MM.1S (cell line): ENCODE measurements around the gene MYBPC3.

Experiments
- DNase-seq: peaks from one replicate; pipeline ENCODE4 v3.0.0-alpha.2; 2015
- H2AFZ ChIP-seq: fragments of 300-600 bp; sonication (generic); 2 replicates; pipeline ENCODE4 v1.6.0; 2016; ENCODE audit warnings: antibody characterized with exemption, low read length
- H3F3A ChIP-seq: fragments of 300-600 bp; sonication (generic); 2 replicates; pipeline ENCODE4 v1.6.1; 2016; ENCODE audit warnings: mild to moderate bottlenecking, antibody characterized with exemption, low read length, moderate library complexity, mixed read lengths; ENCODE audit not compliant: insufficient read depth
- H3K27ac ChIP-seq: fragments of 300-600 bp; sonication (generic); 2 replicates; pipeline ENCODE4 v1.5.1; 2016; ENCODE audit warnings: mild to moderate bottlenecking, low read length
- H3K27me3 ChIP-seq: fragments of 300-600 bp; sonication (generic); replicated peaks from 2 replicates; pipeline ENCODE4 v1.6.0; 2016; ENCODE audit warnings: low read length; ENCODE audit not compliant: insufficient read depth
- H3K36me3 ChIP-seq: fragments of 300-600 bp; sonication (generic); replicated peaks from 2 replicates; pipeline ENCODE4 v1.6.1; 2016; ENCODE audit warnings: mild to moderate bottlenecking, low read length, mixed read lengths; ENCODE audit not compliant: insufficient read depth
- H3K4me1 ChIP-seq: fragments of 300-600 bp; sonication (generic); 2 replicates; pipeline ENCODE4 v1.6.1; 2016; ENCODE audit warnings: low read length, mixed read lengths
- H3K4me2 ChIP-seq: fragments of 300-600 bp; sonication (generic); 2 replicates; pipeline ENCODE4 v1.6.0; 2016; ENCODE audit warnings: low read depth, low read length
- H3K4me3 ChIP-seq: fragments of 300-600 bp; sonication (generic); 2 replicates; pipeline ENCODE4 v1.5.1; 2016; ENCODE audit warnings: low read length, mixed read lengths
- H3K79me2 ChIP-seq: fragments of 300-600 bp; sonication (generic); 2 replicates; pipeline ENCODE4 v1.6.1; 2016; ENCODE audit warnings: mixed run types, low read length, mixed read lengths
- H3K9ac ChIP-seq: fragments of 300-600 bp; sonication (generic); 2 replicates; pipeline ENCODE4 v1.6.1; 2016; ENCODE audit warnings: low read length, mixed read lengths
- H3K9me2 ChIP-seq: fragments of 300-600 bp; sonication (generic); replicated peaks from 2 replicates; pipeline ENCODE4 v1.6.1; 2016; ENCODE audit warnings: mild to moderate bottlenecking, low read length, mixed read lengths; ENCODE audit not compliant: insufficient read depth
- H3K9me3 ChIP-seq: fragments of 300-600 bp; sonication (generic); replicated peaks from 2 replicates; pipeline ENCODE4 v1.6.1; 2016; ENCODE audit warnings: mild to moderate bottlenecking, low read length, mixed read lengths; ENCODE audit not compliant: insufficient read depth
- H4K20me1 ChIP-seq: fragments of 300-600 bp; sonication (generic); 2 replicates; pipeline ENCODE4 v1.6.1; 2016; ENCODE audit warnings: mild to moderate bottlenecking, low read length, moderate library complexity, mixed read lengths; ENCODE audit not compliant: insufficient read depth
- EZH2 ChIP-seq: fragments of 300-600 bp; sonication (generic); optimal IDR thresholded peaks from 2 replicates; pipeline ENCODE3; 2017; ENCODE audit warnings: low read depth, mild to moderate bottlenecking, antibody characterized with exemption, low read length, mixed read lengths
- EZH2phosphoT487 ChIP-seq: fragments of 300-600 bp; sonication (generic); IDR thresholded peaks from 2 replicates; pipeline ENCODE4 v1.6.1; 2018; ENCODE audit warnings: antibody characterized with exemption, low read length
- TF ChIP-seq, protein P1 (sequence below): fragments of 300-600 bp; sonication (generic); IDR thresholded peaks from 2 replicates; pipeline ENCODE4 v1.5.1; 2016; ENCODE audit warnings: antibody characterized with exemption, low read length, mixed read lengths

The MYBPC3 gene

DNA sequence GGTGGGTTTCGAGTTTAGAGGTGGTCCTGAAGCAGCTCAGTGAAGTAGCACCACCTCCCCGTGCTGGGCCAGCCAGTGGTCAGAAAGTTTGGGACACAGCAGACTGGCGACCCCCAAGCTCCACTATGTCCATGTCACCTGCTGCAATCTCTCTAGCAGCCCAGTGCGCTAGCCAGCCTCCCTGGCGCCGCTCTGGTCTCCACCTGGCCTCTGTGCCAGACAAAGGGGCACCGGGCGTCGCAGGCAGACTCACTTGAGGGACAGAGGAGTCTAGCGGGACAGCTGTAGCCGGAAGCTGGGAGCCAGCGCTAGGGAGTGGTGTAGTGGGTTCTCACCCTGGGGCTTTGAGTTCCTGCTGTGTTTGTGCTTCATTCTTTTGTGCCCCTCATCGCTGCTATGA is 25.5 kb downstream of the MYBPC3 start:
- Histone ChIP-seq H3K9ac (no peak overlapping the region), H3K79me2 (no peaks in the 10 kb centered on the region), H3F3A (no peaks in the 10 kb centered on the region), H4K20me1 (no peaks in the 10 kb centered on the region), H2AFZ (no peak overlapping the region), H3K27me3 (no peaks in the 10 kb centered on the region), H3K4me1 (no peaks in the 10 kb centered on the region), H3K4me3 (no peak overlapping the region), H3K27ac (no peak overlapping the region), H3K9me3 (no peaks in the 10 kb centered on the region), H3K9me2 (no peaks in the 10 kb centered on the region), H3K4me2 (no peak overlapping the region), H3K36me3 (no peaks in the 10 kb centered on the region)
- TF ChIP-seq EZH2phosphoT487 (no peak), EZH2 (no peak)
- TF ChIP-seq, protein P1, sequence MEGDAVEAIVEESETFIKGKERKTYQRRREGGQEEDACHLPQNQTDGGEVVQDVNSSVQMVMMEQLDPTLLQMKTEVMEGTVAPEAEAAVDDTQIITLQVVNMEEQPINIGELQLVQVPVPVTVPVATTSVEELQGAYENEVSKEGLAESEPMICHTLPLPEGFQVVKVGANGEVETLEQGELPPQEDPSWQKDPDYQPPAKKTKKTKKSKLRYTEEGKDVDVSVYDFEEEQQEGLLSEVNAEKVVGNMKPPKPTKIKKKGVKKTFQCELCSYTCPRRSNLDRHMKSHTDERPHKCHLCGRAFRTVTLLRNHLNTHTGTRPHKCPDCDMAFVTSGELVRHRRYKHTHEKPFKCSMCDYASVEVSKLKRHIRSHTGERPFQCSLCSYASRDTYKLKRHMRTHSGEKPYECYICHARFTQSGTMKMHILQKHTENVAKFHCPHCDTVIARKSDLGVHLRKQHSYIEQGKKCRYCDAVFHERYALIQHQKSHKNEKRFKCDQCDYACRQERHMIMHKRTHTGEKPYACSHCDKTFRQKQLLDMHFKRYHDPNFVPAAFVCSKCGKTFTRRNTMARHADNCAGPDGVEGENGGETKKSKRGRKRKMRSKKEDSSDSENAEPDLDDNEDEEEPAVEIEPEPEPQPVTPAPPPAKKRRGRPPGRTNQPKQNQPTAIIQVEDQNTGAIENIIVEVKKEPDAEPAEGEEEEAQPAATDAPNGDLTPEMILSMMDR, result no peak
- DNase-seq, result no peak

DNA sequence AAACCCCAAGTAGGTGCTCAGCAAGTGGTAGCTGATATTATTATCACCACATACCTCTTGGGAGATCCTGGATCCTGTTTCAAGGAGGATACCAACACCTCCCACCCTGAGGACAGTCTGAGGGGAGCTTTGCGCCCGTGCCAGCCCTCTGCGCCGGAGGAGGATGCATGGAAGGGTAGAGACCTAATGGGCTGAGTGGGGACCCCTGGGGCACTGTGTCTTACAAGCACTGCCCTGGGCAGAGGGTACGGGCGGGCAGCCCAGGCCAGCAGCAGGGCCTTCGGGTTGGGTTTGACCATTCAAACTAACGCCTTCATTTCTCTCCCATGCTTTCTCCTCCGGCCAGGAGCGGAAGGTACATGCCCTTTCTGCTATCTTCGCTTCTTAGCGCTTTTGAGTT is 26.3 kb downstream of the MYBPC3 start:
- DNase-seq, result no peak

DNA sequence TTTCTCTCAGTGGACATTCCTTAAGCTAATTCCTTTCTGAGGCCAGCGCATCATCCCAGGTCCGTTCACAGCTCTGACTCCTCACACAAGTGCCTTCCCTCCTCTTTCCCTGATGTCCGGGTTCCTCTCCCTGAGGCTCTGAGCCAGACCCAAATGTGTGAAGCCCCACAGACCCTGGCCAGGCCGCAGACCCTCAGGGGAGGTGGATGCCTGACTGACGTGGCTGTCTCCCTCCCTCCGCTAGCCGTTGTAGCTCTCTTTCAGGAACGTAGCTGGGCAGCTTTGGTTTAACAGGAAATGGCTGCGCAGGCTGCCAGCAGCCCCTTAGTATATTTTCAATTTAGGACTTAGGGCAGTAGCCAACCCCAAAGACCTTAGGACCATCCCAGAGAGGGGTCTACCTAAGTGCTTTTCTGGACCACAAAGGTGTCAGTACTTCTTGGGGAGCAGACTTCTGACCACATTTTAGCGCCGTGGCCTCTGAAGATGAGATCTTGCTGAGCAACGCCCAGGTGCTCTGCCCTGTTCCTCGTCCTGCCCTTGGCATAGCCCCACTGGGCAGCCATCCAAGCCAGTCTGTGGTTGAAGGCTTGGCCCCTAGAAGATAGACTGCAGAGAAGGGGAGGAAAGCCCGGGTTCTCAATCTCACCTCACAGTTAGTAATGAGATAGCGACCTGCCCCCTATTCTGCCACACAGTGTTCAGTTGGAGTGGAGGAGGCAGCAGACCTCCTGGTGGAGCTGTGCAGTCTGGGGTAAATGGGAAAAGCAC is 27.0 kb downstream of the MYBPC3 start:
- H3K4me2 ChIP-seq, result no peak overlapping the region
- H3K36me3 ChIP-seq, result no peaks in the 10 kb centered on the region
- no peak overlapping the region for H3K4me3 ChIP-seq
- TF ChIP-seq EZH2phosphoT487 (no peak), EZH2 (no peak)
- TF ChIP-seq, protein P1, result no peak
- no peaks in the 10 kb centered on the region for H3K9me3 ChIP-seq
- no peaks in the 10 kb centered on the region for H3K27me3 ChIP-seq
- no peaks in the 10 kb centered on the region for H3K79me2 ChIP-seq
- H3K4me1 ChIP-seq, result no peaks in the 10 kb centered on the region
- no peaks in the 10 kb centered on the region for H3K9me2 ChIP-seq
- H3K9ac ChIP-seq, result no peak overlapping the region
- DNase-seq, result no peak
- H2AFZ ChIP-seq, result no peak overlapping the region
- no peaks in the 10 kb centered on the region for H3F3A ChIP-seq
- H3K27ac ChIP-seq, result no peak overlapping the region
- H4K20me1 ChIP-seq, result no peaks in the 10 kb centered on the region

More for the DNA sequence above, 26.3 kb downstream of the MYBPC3 start:
- Histone ChIP-seq H3K9ac (no peak overlapping the region), H3F3A (no peaks in the 10 kb centered on the region), H3K9me2 (no peaks in the 10 kb centered on the region), H3K9me3 (no peaks in the 10 kb centered on the region), H3K27ac (no peak overlapping the region), H4K20me1 (no peaks in the 10 kb centered on the region), H3K36me3 (no peaks in the 10 kb centered on the region), H3K4me2 (no peak overlapping the region), H3K4me1 (no peaks in the 10 kb centered on the region), H3K79me2 (no peaks in the 10 kb centered on the region), H3K27me3 (no peaks in the 10 kb centered on the region), H2AFZ (no peak overlapping the region), H3K4me3 (no peak overlapping the region)
- TF ChIP-seq EZH2 (no peak), EZH2phosphoT487 (no peak)
- TF ChIP-seq, protein P1, result no peak
